Keratinocyte (primary cell): ENCODE measurements around the gene RNF183.

Experiments used
- EZH2 ChIP-seq: IDR thresholded peaks from one replicate; pipeline ENCODE4 v1.6.1; 2012; ENCODE audit warnings: inconsistent platforms, mild to moderate bottlenecking, low read length, moderate library complexity
- TF ChIP-seq, protein P1 (sequence below), 3 experiments: IDR thresholded peaks in 1 of 3; conservative IDR thresholded peaks in 1 of 3; optimal IDR thresholded peaks in 1 of 3; 2 replicates in 2 of 3; 3 replicates in 1 of 3; pipeline versions ENCODE3 to v1.5.1; 2011; ENCODE audit warnings: low read length in 3 of 3, mild to moderate bottlenecking in 3 of 3, moderate library complexity in 2 of 3, control low read depth in 1 of 3, inconsistent platforms in 1 of 3; ENCODE audit not compliant: insufficient read depth in 2 of 3; ENCODE audit errors: extremely low read depth in 1 of 3

DNA sequence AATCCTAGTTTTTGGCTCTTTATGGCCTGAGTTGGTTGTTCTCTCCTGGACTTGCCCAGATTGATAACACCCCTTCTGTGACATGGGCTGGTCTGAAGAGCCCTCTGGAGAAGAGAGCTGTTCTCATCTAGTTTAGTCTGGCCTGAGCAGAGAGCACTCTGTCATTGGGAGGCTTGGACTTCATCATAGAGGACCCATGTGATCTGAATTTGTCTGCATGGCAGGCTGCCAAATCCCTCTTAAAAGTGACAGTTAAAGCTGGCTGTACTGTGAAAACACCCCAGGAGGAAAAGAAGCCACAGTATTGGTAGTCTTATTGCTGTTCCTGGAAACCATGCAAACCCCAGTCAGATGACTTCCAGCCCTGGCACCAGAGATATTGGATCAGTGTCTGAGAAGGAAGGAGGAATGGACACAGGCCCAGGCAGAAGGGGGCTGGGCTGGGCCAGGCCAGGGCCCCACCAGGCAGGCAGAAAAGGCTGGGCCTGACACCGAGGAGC lies 40.6 kb upstream of the RNF183 start:
- TF ChIP-seq, protein P1, sequence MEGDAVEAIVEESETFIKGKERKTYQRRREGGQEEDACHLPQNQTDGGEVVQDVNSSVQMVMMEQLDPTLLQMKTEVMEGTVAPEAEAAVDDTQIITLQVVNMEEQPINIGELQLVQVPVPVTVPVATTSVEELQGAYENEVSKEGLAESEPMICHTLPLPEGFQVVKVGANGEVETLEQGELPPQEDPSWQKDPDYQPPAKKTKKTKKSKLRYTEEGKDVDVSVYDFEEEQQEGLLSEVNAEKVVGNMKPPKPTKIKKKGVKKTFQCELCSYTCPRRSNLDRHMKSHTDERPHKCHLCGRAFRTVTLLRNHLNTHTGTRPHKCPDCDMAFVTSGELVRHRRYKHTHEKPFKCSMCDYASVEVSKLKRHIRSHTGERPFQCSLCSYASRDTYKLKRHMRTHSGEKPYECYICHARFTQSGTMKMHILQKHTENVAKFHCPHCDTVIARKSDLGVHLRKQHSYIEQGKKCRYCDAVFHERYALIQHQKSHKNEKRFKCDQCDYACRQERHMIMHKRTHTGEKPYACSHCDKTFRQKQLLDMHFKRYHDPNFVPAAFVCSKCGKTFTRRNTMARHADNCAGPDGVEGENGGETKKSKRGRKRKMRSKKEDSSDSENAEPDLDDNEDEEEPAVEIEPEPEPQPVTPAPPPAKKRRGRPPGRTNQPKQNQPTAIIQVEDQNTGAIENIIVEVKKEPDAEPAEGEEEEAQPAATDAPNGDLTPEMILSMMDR (optimal IDR thresholded peaks at IDR 0.05 in 1 of 3, IDR thresholded peaks at IDR 0.05 in 1 of 3, conservative IDR thresholded peaks at IDR 0.05 in 1 of 3; ENCODE audit: extremely low read depth in 1 of 3, insufficient read depth in 2 of 3, low read length in 3 of 3) = no peak
- no peak for TF ChIP-seq EZH2
